Trophoblast cell (in vitro differentiated cells and primary cell): ENCODE measurements around the gene MKNK1.

Experiments
- DNase-seq, 2 donors: peaks; one replicate each; pipeline ENCODE4 v3.0.0-alpha.2; 2016
- H2AFZ ChIP-seq: 2 replicates; pipeline ENCODE4 v1.6.1; 2013; ENCODE audit warnings: low read length, moderate library complexity, mild to moderate bottlenecking; ENCODE audit not compliant: insufficient read depth, poor library complexity
- H2AK5ac ChIP-seq: 2 replicates; pipeline ENCODE4 v1.6.1; 2013; ENCODE audit warnings: mild to moderate bottlenecking, low read length
- H2BK120ac ChIP-seq: 2 replicates; pipeline ENCODE4 v1.6.1; 2013; ENCODE audit warnings: low read length, mild to moderate bottlenecking, moderate library complexity; ENCODE audit not compliant: insufficient read depth, poor library complexity
- H2BK12ac ChIP-seq: 2 replicates; pipeline ENCODE4 v1.6.1; 2013; ENCODE audit warnings: mild to moderate bottlenecking, low read length, moderate library complexity
- H2BK5ac ChIP-seq: 2 replicates; pipeline ENCODE4 v1.6.1; 2013; ENCODE audit warnings: low read length, low read depth, moderate library complexity, mild to moderate bottlenecking; ENCODE audit not compliant: poor library complexity
- H3K14ac ChIP-seq: 2 replicates; pipeline ENCODE4 v1.6.1; 2013; ENCODE audit warnings: mild to moderate bottlenecking, low read length
- H3K18ac ChIP-seq: 2 replicates; pipeline ENCODE4 v1.6.1; 2013; ENCODE audit warnings: mild to moderate bottlenecking, low read length
- H3K23ac ChIP-seq: 2 replicates; pipeline ENCODE4 v1.6.1; 2013; ENCODE audit warnings: low read length
- H3K27ac ChIP-seq: 2 replicates; pipeline ENCODE4 v1.5.1; 2013; ENCODE audit warnings: low read depth, mild to moderate bottlenecking, inconsistent platforms, low read length, moderate library complexity
- H3K27me3 ChIP-seq: 2 replicates; pipeline ENCODE4 v1.6.1; 2013; ENCODE audit warnings: inconsistent platforms, mild to moderate bottlenecking, low read length, moderate library complexity; ENCODE audit not compliant: insufficient read depth
- H3K36me3 ChIP-seq, 2 experiments: 1 replicate in 1 of 2; 2 replicates in 1 of 2; pipeline ENCODE4 v1.6.1; 2013; ENCODE audit warnings: low read length in 2 of 2, mild to moderate bottlenecking in 2 of 2, moderate library complexity in 1 of 2; ENCODE audit not compliant: insufficient read depth in 2 of 2, control insufficient read depth in 1 of 2
- H3K4ac ChIP-seq: 2 replicates; pipeline ENCODE4 v1.6.1; 2013; ENCODE audit warnings: low read depth, mild to moderate bottlenecking, low read length, moderate library complexity
- H3K4me1 ChIP-seq, 2 experiments: 1 replicate in 1 of 2; 2 replicates in 1 of 2; pipeline ENCODE4 v1.6.1; 2013; ENCODE audit warnings: low read length in 2 of 2, mild to moderate bottlenecking in 2 of 2, moderate library complexity in 1 of 2; ENCODE audit not compliant: insufficient read depth in 2 of 2, control insufficient read depth in 1 of 2
- H3K4me2 ChIP-seq: 2 replicates; pipeline ENCODE4 v1.6.1; 2013; ENCODE audit warnings: inconsistent platforms, mild to moderate bottlenecking, low read length, moderate library complexity
- H3K4me3 ChIP-seq: 2 replicates; pipeline ENCODE4 v1.5.1; 2013; ENCODE audit warnings: mild to moderate bottlenecking, low read depth, low read length, inconsistent platforms
- H3K79me1 ChIP-seq: one replicate; pipeline ENCODE4 v1.6.1; 2013; ENCODE audit warnings: low read length
- H3K79me2 ChIP-seq: 2 replicates; pipeline ENCODE4 v1.6.1; 2013; ENCODE audit warnings: low read length, mild to moderate bottlenecking; ENCODE audit not compliant: control insufficient read depth, insufficient read depth, poor library complexity
- H3K9ac ChIP-seq: 2 replicates; pipeline ENCODE4 v1.6.1; 2013; ENCODE audit warnings: mild to moderate bottlenecking, low read length
- H3K9me3 ChIP-seq: 2 replicates; pipeline ENCODE4 v1.6.1; 2013; ENCODE audit warnings: low read depth, mild to moderate bottlenecking, control low read depth, inconsistent platforms, low read length; ENCODE audit not compliant: insufficient read depth
- H4K12ac ChIP-seq: 2 replicates; pipeline ENCODE4 v1.6.1; 2013; ENCODE audit warnings: low read depth, mild to moderate bottlenecking, low read length, moderate library complexity
- H4K8ac ChIP-seq: 2 replicates; pipeline ENCODE4 v1.6.1; 2013; ENCODE audit warnings: low read depth, mild to moderate bottlenecking, low read length, moderate library complexity
- H4K91ac ChIP-seq: one replicate; pipeline ENCODE4 v1.6.1; 2013; ENCODE audit warnings: low read depth, mild to moderate bottlenecking, low read length, moderate library complexity
- WGBS: extraction: QIAGEN DNeasy Blood & Tissue Kit; methylation state at CpG from one replicate; pipeline ENCODE4 v1.1.7; 2013; ENCODE audit warnings: missing lambda C conversion rate; ENCODE audit not compliant: insufficient read length, insufficient coverage; ENCODE audit errors: extremely low coverage; 5-methylcytosine and 5-hydroxymethylcytosine counted together

MKNK1 gene

GRCh38 chr1:46585312-46585938 lies 18.6 kb downstream of the MKNK1 start:
- no peak overlapping the region for H4K91ac ChIP-seq
- no peak overlapping the region for H3K4me3 ChIP-seq
- H3K9me3 ChIP-seq = no peaks in the 10 kb centered on the region
- no peak overlapping the region for H3K4ac ChIP-seq
- no peak overlapping the region for H2AK5ac ChIP-seq
- no peak overlapping the region for H3K27ac ChIP-seq
- H3K27me3 ChIP-seq = no peaks in the 10 kb centered on the region
- no peak overlapping the region for H2BK5ac ChIP-seq
- no peak overlapping the region for H3K14ac ChIP-seq
- WGBS = no CpG with 5 or more reads among the region's 12 CpGs
- H4K12ac ChIP-seq = no peak overlapping the region
- H3K23ac ChIP-seq = no peak overlapping the region
- no peak overlapping the region for H4K8ac ChIP-seq
- no peaks in the 10 kb centered on the region for H3K79me1 ChIP-seq
- H2BK12ac ChIP-seq = no peak overlapping the region
- H2AFZ ChIP-seq = no peak overlapping the region
- H2BK120ac ChIP-seq = no peak overlapping the region
- no peaks in the 10 kb centered on the region for H3K79me2 ChIP-seq
- no peak overlapping the region for H3K9ac ChIP-seq
- H3K4me2 ChIP-seq = no peak overlapping the region
- H3K4me1 ChIP-seq = no peaks in the 10 kb centered on the region
- no peak overlapping the region for H3K18ac ChIP-seq
- no peak for DNase-seq
- peaks cover 22 to 40% of the 10 kb centered on the region in 2 experiments for H3K36me3 ChIP-seq

DNA sequence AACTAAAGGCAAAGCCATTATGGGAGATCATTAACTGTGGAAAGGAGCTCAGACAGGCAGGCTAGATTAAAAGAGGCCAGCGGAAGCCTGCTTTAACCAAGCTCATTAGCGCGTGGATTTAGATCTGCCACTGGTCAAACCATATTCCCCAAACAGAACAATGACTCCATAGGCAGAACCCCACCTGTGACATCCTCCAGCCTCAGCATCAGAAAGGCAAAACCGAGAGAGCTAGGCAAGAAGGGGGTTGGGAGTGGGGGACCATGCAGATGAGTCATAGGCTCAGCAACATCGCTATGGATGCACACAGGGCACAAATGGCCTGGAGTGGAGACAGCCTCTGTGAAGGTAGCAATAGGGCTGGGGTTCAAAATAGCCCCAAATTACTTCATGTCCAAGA lies 20.6 kb downstream of the MKNK1 start:
- Histone ChIP-seq H2BK5ac (no peak overlapping the region), H4K12ac (no peak overlapping the region), H3K18ac (no peak overlapping the region), H2BK120ac (no peak overlapping the region), H3K9ac (no peak overlapping the region), H3K36me3 (peaks cover 23 to 40% of the 10 kb centered on the region in 2 experiments), H2BK12ac (no peak overlapping the region), H3K4me3 (no peak overlapping the region), H3K23ac (no peak overlapping the region), H2AFZ (no peak overlapping the region), H3K14ac (no peak overlapping the region), H4K91ac (no peak overlapping the region), H2AK5ac (no peak overlapping the region), H3K27ac (no peak overlapping the region), H3K79me2 (no peaks in the 10 kb centered on the region), H3K4me1 (no peaks in the 10 kb centered on the region), H3K4me2 (no peak overlapping the region), H3K4ac (no peak overlapping the region), H3K9me3 (no peaks in the 10 kb centered on the region), H3K27me3 (no peaks in the 10 kb centered on the region), H4K8ac (no peak overlapping the region), H3K79me1 (no peaks in the 10 kb centered on the region)
- WGBS = no CpG with 5 or more reads among the region's 5 CpGs
- no peak for DNase-seq

DNA sequence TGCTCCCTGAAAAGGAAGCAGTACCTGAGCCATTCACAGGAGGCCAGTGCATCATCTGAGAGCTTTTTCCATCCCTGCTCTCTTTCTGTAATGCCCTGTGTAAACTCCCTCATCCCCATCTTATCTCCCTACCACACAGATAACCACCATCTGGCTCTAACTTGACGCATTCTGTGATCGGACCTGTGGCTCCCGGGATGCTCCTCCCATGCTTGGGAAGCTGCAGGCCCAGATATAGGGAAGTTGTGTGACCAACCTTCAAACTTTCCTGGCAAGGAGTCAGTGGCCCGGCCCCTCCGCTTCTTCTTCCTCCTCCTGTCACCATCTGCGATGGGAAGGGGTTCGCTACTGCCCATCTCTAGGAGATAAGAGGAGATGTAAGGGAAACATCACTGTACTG lies 21.1 kb downstream of the MKNK1 start:
- no peak overlapping the region for H3K23ac ChIP-seq
- no peak for DNase-seq
- H4K91ac ChIP-seq = no peak overlapping the region
- no peak overlapping the region for H3K18ac ChIP-seq
- no peaks in the 10 kb centered on the region for H3K79me2 ChIP-seq
- H3K4ac ChIP-seq = no peak overlapping the region
- no peaks in the 10 kb centered on the region for H3K79me1 ChIP-seq
- no peak overlapping the region for H3K27ac ChIP-seq
- no CpG with 5 or more reads among the region's 7 CpGs for WGBS
- H4K8ac ChIP-seq = no peak overlapping the region
- H3K4me3 ChIP-seq = no peak overlapping the region
- no peak overlapping the region for H2BK12ac ChIP-seq
- H3K4me1 ChIP-seq = no peaks in the 10 kb centered on the region
- H3K27me3 ChIP-seq = no peaks in the 10 kb centered on the region
- no peak overlapping the region for H2AFZ ChIP-seq
- peaks cover 23 to 40% of the 10 kb centered on the region in 2 experiments for H3K36me3 ChIP-seq
- no peak overlapping the region for H2AK5ac ChIP-seq
- no peak overlapping the region for H3K14ac ChIP-seq
- no peak overlapping the region for H2BK120ac ChIP-seq
- H3K9ac ChIP-seq = no peak overlapping the region
- no peak overlapping the region for H3K4me2 ChIP-seq
- H3K9me3 ChIP-seq = no peaks in the 10 kb centered on the region
- H4K12ac ChIP-seq = no peak overlapping the region
- no peak overlapping the region for H2BK5ac ChIP-seq

GRCh38 chr1:46581681-46582455 lies 22.2 kb downstream of the MKNK1 start:
- WGBS = no CpG with 5 or more reads among the region's 4 CpGs
- no peak overlapping the region for H3K9ac ChIP-seq
- no peak overlapping the region for H2AFZ ChIP-seq
- H3K79me1 ChIP-seq = no peaks in the 10 kb centered on the region
- no peaks in the 10 kb centered on the region for H3K4me1 ChIP-seq
- no peak overlapping the region for H2BK5ac ChIP-seq
- H3K4ac ChIP-seq = no peak overlapping the region
- H2AK5ac ChIP-seq = no peak overlapping the region
- no peak overlapping the region for H3K4me2 ChIP-seq
- no peaks in the 10 kb centered on the region for H3K79me2 ChIP-seq
- H3K4me3 ChIP-seq = no peak overlapping the region
- peak in 1 of 2 donors; percentile 45 for DNase-seq
- no peak overlapping the region for H2BK120ac ChIP-seq
- no peak overlapping the region for H3K14ac ChIP-seq
- no peak overlapping the region for H4K91ac ChIP-seq
- no peak overlapping the region for H4K8ac ChIP-seq
- no peak overlapping the region for H3K18ac ChIP-seq
- H3K27me3 ChIP-seq = no peaks in the 10 kb centered on the region
- no peaks in the 10 kb centered on the region for H3K9me3 ChIP-seq
- H3K27ac ChIP-seq = no peak overlapping the region
- no peak overlapping the region for H4K12ac ChIP-seq
- H3K36me3 ChIP-seq = peaks cover 28 to 44% of the 10 kb centered on the region in 2 experiments
- H2BK12ac ChIP-seq = no peak overlapping the region
- H3K23ac ChIP-seq = no peak overlapping the region
